NCI-H774 (cell line): ENCODE results near the gene STPG3.

Experiments
- DNase-seq: peaks from one replicate; lab custom pipeline; 2025; lab: John Stamatoyannopoulos, UW

Gene STPG3

GRCh38 chr9:137302118-137302448, 51.0 kb downstream of the STPG3 start, which contains the start of gene NRARP:
TSS of gene NRARP (minus strand) at chr9:137302271. CDS start at chr9:137301928, 343 bp downstream.
- DNase-seq, result peak; percentile 89

GRCh38 chr9:137302449-137303150, 51.5 kb downstream of the STPG3 start:
- DNase-seq, result peak; percentile 78
